ENCODE results near the gene TMEM170B.

Gene TMEM170B, protein sequence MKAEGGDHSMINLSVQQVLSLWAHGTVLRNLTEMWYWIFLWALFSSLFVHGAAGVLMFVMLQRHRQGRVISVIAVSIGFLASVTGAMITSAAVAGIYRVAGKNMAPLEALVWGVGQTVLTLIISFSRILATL

DNA sequence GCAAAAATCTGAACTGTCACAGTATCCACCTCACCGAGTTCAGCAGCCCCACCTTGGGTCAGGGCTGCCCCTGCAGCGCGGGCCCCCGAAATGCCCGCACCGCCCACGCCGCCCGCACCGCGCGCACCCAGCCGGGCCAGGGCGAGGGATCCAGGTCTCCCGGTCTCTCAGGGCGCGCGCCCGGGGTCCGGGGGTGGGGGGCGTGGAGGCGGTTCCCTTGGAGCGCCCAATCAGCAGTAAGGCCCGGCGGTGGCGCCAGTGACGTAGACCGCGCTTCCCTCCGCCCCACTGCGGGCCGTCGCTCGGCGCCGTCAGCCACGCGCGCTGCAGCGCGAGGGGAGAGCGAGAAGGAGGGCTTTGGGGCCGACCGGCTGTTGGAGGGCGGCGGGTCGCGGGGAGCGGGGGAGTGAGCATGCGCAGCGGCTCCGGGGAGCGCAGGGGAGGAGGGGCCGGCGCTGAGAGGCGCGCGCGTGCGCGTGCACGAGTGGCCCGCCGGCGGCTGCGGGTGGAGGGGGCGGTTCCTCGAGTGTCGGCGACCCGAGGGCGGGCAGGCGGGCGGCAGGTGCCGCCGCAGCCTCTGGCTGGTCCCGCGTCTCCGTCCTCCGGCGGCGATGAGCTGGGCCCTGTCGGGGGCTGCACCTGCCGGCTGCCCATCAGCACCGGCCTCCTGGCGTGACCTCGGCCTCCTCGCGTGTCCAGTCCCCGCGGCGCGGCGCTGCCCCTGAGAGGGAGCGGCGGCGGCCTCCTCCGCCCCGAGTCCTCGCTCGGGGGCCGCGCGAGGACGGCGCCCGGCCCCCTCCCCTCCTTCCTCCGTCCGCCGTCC is at the start of gene TMEM170B:
TSS of gene TMEM170B (plus strand) at position 521 of the 823 bp plus-strand sequence. CDS start 529 bp downstream, outside the sequence.
- peak; percentile 90 for DNase-seq

DNA sequence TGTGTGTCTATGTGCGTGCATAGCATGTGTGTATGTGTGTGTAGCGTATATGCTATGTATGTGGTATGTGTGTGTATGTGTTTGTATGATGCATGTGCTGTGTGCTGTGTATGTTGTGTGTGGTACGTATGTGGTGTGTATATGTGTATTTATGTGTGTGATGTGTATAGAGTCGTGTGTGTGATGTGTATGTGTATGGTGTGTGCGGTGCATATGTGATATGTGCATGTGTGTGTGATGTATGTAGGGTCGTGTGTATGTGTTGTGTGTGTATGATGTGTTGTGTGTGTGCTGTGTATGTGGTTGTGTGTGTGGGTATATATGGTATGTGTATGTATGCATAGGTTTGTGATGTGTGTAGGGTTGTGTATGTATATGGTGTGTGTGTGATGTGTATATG is 46.6 kb upstream of the TMEM170B start:
- no peak for DNase-seq

DNA sequence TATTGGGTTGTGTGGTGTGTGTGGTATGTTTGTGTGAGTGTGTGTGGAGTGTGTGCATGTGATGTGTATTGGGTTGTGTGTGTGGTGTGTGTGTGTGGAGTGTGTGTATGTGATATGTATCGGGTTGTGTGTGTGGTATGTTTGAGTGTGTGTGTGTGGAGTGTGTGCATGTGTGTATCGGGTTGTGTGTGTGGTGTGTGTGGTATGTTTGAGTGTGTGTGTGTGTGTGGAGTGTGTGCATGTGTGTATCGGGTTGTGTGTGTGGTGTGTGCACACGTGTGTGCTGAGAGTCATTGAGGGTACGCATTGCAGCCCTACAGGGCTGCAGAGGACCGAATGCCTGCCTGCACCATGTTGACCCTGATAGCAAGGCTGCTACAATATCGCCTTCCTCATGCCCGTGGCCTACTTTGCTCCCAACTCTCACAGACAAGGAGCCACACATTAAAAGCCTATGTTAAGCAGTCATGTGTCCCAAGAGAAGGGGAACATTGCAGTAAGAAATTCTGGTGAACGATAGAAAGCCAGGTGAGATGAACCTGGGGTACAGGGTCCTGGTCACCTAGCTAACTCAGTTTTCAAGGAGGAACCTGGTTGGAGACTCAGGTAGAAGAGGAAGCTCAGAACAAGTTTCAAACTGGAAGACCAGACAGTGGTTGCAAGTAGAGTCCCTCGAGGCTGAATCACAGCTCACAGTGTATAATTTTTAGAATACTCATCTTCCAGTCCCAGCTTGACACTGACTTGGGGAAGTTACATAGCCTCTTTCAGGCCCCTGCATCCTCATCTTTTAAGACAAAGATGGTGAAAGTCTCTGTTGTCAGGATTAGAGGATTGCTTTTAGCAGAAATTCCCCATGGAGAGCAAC is 45.7 kb upstream of the TMEM170B start:
- no peak for DNase-seq

DNA sequence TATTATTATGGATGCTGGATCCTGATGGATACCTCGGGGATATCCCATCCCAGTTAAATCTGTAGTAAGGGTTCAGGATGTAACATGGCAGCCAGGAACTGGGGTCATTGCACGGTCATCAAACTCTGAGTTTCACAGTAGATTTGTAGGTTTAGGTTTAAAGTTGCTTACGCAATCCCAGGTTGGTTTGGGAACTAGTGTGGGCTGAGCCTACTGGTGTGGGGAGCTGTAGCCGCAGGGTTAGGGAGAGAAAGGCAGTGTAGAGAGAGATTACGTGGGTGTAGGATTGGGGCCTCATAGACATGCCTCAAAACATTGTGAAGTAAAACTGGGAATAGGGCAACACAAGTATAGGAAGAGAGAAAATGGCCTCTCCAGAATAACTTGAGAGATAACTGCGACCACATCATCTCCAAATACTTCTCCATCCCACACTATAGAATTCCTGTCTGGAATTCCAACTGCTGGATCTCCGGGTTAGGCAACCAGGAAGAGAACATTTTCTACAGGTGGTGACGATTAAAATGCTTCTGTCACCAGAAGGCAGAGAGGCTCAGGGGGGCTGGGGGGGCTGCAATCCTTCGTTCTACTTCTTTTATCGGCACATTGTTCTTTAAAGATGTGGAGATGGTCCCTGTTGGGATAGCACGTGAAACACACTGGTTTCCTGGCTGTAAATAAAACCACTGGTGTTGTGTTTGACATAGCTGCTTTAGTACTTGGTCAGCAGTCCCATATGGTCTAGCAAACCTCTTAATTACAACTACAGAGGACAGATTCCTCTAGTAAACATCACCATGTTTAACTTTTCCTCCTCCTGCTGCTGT is 44.9 kb upstream of the TMEM170B start:
- no peak for DNase-seq

DNA sequence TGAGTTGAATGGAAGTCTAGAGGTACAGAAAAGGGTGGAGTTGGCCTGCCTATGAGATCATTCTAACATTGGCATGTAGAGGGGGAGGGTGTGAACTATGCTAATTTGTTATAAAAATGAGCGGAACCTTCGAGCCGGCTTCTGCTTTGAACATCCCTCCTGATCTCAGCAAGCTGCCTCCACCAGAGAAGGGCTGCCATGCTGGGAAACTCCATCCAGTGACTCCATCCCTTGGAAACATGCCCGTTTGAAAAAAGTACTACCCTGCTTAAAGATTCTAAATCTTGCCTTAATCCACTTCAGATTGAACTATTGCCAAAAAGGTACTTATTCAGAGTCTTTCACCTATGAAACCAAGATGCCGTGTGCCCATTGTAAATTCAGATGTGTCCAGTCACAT is 43.6 kb upstream of the TMEM170B start:
- no peak for DNase-seq

DNA sequence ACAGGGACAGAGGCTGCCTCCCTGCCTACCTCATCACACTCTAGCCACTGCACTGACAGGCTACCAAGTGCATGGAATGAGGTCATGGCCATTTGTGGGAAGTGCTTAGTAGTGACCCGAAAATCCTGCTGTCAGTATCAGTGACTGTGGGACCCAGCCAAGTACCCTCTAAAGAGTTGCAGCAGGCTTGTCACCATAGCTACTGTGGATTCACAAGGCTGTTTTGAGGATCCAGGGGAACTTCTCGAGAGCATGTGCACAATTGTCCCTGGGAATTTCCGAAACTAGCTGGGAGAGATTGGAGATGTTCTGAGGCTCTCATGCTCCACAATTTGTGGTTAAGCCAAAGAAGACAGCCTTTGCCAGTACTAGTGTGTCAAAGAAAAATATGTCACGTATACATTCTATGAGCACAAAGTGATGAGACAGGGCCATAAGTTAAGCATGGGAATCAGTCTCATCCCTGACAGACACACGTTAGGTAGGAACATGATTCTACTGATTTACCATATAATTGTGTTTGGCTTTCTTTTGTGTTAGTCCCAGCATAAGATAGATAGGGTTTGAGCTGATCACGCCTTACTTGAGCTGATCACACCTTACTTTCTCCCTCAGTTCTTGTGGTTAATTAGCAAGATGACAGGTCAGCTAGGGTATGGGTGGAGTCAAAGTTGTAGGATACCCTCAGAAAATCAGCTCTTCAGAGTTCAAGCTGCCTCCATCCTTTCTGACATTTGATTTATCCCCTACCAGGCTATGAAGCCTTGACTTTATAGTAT is 42.6 kb upstream of the TMEM170B start:
- DNase-seq = no peak

DNA sequence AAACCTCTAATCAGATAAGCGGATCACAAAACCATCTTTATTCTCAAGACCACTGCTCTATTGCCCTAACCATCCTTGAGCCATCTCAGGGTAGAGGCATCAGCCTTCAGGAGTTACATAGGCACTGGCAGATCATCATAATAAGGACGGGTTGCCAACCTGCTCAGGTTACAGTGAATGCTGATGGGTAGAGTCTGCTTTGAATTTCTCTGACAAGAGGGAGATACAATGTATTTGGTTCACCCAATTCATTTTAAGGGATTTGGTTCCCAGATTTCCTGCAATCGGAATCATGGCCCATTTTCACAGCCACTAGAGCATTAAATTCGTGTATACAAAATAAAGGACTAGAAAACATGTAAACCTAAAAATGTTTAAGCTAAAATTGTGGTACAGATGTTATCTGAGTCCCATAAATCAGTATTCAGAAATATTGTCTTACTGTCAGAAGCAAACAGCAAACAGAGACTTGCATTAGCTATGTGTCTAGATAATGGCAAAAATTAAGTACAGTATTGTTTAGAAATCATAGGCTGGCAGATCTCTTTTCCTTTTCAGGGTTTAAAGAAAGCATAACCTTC is 41.9 kb upstream of the TMEM170B start:
- peak; percentile 21 for DNase-seq

DNA sequence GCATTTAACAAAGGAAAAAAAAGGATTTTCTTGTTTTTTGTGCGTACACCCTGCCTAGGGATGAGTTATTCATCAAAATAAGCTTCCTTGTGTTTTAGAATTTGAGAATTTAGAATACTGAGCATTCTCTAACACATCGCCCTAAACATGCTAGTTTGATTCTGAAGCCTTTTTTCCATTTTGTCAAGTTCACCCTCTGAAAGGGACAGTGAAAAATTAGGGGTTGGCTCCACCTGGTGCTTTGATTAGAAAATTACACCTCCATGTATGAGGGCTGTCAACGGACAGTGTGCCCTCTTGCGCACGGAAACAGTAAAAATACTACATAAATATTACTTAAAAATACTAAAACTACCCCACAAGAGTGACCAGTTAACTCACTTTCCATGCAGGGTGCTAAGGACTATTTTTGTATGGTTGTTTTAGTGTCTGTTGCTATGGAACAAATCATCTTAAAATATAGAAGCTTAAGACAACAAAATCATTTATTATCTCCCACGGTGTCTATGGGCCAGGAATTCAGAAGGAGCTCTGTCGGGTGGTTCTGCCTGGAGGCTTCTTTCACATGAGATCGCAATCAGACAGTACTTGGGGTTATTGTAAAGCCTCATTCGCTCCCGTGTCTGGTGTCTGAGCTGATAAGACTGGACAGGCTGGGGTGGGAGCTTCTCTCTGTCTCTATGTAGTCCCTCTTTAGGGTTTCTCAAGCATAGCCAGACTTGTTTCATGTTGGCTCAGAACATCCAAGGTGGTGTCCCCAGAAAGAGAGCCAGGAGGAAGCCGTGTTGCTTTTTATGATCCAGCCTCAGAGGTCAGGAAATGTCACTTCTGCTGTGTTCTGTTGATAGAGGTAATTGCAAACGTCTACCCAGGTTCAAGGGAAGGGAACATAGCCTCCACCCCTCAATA is 41.1 kb upstream of the TMEM170B start:
- peak; percentile 78 for DNase-seq

DNA sequence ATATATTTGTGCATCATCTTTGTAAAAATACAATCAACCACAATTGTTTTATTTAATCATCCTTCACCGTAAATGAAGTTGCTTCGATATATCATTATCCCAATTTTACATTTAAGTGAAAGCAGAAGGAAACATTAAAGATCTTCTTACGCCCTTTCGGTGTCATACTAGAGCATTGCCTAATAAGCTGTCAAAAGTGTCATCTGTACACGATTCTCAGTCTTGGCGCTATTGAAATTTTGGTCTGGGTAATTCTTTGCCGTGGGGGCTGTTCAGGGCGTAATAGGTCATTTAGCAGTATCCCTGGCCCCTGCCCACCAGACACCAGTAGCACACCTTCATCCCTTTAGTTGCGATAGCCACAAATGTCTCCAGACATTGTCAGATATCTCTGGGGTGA is 40.4 kb upstream of the TMEM170B start:
- no peak for DNase-seq

DNA sequence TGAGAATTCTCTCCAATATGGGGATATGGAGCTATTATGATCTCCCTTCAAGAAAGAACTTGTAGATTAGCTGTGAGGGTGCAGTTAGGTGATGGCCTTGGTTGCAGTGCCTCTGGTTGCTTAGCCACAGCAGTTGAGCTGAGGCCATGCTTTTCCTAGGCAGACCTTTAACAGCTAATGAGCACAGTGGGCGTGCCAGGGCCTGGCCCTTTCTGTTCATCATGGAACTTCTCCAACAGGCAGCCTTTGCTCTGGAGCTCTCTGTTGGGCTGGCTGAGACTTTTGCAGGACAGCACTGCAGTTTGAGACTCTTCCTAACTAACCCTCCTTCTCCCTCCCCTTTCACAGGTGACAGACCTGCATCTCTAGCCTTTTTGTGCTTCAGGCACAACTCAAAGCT is 39.7 kb upstream of the TMEM170B start:
- DNase-seq = no peak

DNA sequence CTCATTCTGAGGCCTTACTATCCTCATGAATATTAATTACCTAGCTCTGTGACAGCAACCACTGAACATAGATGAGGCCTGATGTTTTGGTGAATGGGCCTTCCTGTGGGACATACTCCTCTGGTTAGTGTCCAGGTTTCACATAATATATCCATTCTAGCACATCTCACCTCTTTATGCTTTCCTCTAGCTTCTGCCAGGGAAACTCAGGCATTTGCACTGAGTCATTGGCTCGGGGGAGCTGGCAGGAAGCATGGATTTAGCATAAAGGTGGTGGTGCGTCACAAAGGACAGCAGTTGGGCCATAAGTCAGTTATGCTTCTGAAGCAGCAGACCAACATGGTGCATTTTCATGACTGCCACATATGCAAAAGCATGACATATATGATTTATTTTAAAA is 37.5 kb upstream of the TMEM170B start:
- DNase-seq = no peak

DNA sequence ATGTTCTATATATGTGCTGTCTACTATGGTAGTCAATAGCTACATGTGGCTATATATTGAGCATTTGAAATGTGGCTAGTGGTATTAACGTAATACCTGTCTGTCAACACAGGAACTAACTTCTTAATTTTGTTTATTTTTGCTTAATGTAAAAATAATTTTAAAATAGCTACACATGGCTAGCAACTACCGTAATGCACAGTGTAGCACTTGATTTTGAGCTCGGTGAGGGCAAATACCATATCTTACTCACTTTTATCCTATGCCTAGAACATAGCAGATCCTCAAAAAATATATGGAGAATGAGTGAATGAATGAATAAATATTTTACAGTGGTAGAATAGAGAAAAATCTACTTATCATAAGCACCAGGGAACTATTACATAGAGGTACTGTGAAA is 28.1 kb upstream of the TMEM170B start:
- DNase-seq = no peak

DNA sequence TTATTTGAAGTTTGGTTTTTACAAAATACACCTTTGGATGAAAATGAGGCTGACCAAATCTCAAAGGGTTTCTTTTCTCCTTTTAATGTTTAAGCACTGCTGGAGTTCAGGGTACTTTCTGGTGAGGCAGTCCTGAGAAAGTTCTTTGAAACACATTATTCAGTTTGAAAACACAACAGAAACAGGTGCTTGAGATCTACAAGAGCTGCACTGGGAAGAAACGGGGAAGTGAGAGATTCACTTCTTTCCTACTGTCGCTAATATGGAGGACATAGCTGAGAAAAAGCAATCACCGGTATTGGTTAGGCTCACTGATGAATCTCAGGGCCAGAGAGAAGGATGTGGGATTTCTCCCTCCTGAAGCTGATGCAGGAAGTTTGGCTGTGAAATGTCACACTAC is 22.9 kb upstream of the TMEM170B start:
- DNase-seq = no peak

DNA sequence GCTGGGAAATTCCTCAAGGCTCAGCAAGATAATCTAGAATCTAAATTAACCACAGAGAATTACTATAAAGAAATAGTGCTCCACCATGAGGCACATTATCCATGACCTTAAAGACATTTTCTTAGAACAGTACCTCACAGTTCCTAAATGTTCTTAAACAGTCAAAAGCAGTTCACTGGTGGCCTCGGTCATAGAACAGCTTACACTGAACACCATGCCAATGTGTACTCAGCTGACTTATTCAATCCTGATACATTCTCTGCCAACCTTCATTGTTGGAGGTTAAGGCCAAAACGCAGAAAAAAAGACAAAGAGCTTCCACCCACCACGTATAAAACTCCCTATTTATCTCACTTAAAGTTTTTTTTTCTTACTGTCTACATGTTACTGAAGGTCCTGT is 21.8 kb upstream of the TMEM170B start:
- DNase-seq = no peak

DNA sequence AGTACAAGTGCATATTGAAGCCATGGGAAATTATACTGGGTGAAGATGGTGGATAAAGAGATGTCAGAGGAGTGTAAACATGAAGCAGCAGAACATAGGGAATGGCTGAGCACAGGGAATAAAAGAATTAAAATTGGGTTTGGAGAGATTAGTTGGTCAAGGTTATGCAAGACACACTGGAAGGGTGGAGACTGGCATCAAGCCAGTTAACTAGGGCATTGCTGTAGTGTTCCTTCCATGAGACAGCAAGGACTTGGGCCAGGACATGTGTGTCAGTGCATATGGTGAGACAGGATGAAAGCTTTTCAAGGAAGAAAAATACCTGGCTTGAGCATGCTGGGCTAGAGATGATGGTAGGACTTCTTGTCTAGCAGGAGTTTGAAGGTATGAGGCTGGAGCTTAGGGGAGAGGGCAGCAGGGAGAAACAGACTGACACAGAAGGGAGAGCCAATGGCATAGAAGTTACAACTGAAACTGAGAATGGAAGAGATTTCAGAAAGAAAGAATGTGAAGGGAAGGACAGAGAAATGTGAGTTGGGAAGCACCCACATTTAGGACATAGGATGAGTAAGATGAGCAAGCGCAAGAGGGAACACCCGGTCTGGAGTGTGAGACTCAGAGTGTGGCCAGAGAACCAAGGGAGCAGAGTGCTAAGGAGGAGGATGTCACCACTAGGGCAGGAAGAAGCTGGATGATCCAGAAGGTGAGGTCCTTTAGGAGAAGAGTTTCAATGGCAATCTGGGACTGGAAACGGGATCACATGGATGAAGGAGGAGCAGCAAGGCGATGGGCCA is 14.5 kb upstream of the TMEM170B start:
- DNase-seq = no peak

DNA sequence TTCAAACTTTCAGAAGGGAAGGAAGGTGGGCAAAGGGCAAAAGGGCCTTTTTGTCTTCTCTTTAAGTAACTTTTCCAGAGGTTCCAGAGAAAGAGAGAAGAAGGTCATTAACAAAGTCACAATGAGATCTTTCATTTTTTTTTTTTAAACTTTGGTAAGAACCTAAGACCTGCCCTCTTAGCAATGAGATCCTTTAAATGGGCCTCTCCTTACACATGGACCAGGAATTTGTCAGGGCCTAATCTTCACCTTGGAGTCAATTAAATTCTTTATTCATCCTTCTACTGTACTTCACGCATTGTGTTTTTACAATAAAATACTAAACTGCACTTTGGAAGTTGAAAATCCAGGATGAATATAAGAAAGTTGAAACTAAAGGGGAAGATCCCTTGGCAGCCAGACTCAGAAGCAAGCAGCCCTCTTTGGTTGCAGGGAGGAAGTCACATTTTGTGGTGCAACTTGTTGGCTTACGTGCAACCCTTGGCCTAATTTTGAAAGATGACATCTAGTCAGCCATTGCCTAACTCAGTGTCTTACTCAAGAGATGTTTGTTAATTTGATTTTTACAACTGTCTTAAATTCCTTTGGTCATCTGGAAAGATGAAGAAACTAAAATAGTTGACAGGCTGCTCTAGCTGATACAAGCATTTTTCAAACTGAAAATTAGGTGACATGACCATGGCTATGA is 11.9 kb upstream of the TMEM170B start:
- no peak for DNase-seq

DNA sequence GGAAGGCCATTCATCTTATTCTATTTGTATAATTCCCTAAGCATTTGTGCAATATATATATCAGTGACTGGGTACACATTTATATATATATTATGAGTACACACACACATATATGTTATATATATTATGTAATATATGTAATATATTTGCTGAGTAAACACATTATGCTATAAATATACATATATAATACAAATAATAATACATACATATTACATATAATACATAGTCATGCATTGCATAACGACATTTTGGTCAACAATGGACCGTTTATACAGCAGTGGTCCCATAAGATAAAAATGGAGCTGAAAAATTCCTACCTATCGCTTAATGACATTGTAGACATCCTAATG is 11.4 kb upstream of the TMEM170B start:
- DNase-seq = no peak

DNA sequence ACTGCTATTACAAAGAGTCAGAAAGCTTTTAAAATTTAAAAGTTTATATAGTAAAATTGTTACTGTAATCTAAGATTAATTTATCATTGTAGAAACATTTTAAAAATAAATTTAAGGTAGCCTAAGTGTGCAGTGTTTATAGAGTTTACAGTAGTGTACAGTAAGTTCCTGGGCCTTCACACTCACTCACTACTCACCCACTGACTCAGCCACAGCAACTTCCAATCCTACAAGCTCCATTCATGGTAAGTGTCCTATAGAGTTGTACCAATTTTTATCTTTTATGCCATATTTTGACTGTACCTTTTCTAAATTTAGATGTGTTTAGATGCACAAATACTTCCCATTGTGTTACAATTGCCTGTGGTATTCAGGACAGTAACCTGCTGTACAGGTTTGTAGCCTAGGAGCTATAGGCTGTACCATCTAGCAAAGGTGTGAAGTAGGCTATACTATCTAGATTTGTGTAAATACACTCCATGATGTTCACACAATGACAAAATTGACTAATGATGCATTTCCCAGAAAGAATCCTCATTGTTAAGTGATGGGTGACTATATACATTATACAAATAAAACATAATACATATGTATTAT is 10.2 kb upstream of the TMEM170B start:
- no peak for DNase-seq

DNA sequence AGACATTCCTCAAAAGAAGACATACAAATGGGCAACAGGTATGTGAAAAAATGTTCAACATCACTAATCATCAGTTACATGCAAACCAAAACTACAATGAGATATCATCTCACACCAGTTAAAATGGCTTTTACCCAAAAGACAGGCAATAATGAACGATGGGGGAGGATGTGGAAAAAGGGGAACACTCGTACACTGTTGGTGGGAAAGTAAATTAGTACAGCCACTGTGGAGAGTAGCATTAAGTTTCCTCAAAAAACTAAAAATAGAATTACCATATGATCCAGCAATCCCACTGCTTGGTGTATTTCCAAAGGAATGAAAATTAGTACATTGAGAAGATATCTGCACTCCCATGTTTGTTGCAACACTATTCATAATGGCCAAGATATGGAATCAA is 8.6 kb upstream of the TMEM170B start:
- no peak for DNase-seq

All from NCI-H526 treated with DMSO at 0.1 percent for 48 hours (cell line).